ENCODE data around the gene PLEK.
A peak's percentile ranks its signal among the peaks of the same experiment; 100 is the strongest.

PLEK gene

GRCh38 chr2:68414452-68414851 lies 49.4 kb downstream of the PLEK start:
- TF ChIP-seq CTCF (IDR thresholded peaks at IDR 0.05; ENCODE audit: insufficient read depth, low read depth, low read length, missing control alignments): no peak

GRCh38 chr2:68414876-68415275 lies 49.8 kb downstream of the PLEK start:
- no peak for TF ChIP-seq CTCF (IDR thresholded peaks at IDR 0.05; ENCODE audit: insufficient read depth, low read depth, low read length, missing control alignments)
- no peak for DNase-seq (ENCODE audit: low read depth)
- no peak overlapping the region for H3K4me3 ChIP-seq (ENCODE audit: low read length)

More at GRCh38 chr2:68414452-68414851, 49.4 kb downstream of the PLEK start:
- DNase-seq (ENCODE audit: low read depth): no peak
- no peak overlapping the region for H3K4me3 ChIP-seq (ENCODE audit: low read length)

GRCh38 chr2:68415521-68415920 lies 50.4 kb downstream of the PLEK start:
- no peak overlapping the region for H3K4me3 ChIP-seq (ENCODE audit: low read length)
- TF ChIP-seq CTCF (IDR thresholded peaks at IDR 0.05; ENCODE audit: insufficient read depth, low read depth, low read length, missing control alignments): no peak
- DNase-seq (ENCODE audit: low read depth): no peak

- no peak for TF ChIP-seq CTCF (IDR thresholded peaks at IDR 0.05; ENCODE audit: insufficient read depth, low read depth, low read length, missing control alignments)
- H3K4me3 ChIP-seq (ENCODE audit: low read length): no peak overlapping the region
- DNase-seq (ENCODE audit: low read depth): peak; percentile 17
Observed at GRCh38 chr2:68416081-68416675, 51.1 kb downstream of the PLEK start.

GRCh38 chr2:68417926-68418325 lies 52.8 kb downstream of the PLEK start:
- DNase-seq (ENCODE audit: low read depth): no peak
- no peak for TF ChIP-seq CTCF (IDR thresholded peaks at IDR 0.05; ENCODE audit: insufficient read depth, low read depth, low read length, missing control alignments)
- no peak overlapping the region for H3K4me3 ChIP-seq (ENCODE audit: low read length)

GRCh38 chr2:68418419-68418818 lies 53.3 kb downstream of the PLEK start:
- DNase-seq (ENCODE audit: low read depth): no peak
- TF ChIP-seq CTCF (IDR thresholded peaks at IDR 0.05; ENCODE audit: insufficient read depth, low read depth, low read length, missing control alignments): no peak
- H3K4me3 ChIP-seq (ENCODE audit: low read length): no peak overlapping the region

GRCh38 chr2:68418855-68419254 lies 53.8 kb downstream of the PLEK start:
- no peak overlapping the region for H3K4me3 ChIP-seq (ENCODE audit: low read length)
- TF ChIP-seq CTCF (IDR thresholded peaks at IDR 0.05; ENCODE audit: insufficient read depth, low read depth, low read length, missing control alignments): no peak
- DNase-seq (ENCODE audit: low read depth): no peak

All from epithelial cell of esophagus (primary cell).